Stimulated activated CD4-positive, alpha-beta T cell treated with anti-CD3 and anti-CD28 coated beads, TNF-alpha, amount 100 ng/mL, for 24 hours (primary cell): ENCODE results near the gene MAD1L1.

Experiments
- DNase-seq, 3 experiments: peaks; one replicate each; pipeline ENCODE4 v3.0.0-alpha.2; 2020; ENCODE audit warnings: low read depth in 3 of 3

MAD1L1 gene

DNA sequence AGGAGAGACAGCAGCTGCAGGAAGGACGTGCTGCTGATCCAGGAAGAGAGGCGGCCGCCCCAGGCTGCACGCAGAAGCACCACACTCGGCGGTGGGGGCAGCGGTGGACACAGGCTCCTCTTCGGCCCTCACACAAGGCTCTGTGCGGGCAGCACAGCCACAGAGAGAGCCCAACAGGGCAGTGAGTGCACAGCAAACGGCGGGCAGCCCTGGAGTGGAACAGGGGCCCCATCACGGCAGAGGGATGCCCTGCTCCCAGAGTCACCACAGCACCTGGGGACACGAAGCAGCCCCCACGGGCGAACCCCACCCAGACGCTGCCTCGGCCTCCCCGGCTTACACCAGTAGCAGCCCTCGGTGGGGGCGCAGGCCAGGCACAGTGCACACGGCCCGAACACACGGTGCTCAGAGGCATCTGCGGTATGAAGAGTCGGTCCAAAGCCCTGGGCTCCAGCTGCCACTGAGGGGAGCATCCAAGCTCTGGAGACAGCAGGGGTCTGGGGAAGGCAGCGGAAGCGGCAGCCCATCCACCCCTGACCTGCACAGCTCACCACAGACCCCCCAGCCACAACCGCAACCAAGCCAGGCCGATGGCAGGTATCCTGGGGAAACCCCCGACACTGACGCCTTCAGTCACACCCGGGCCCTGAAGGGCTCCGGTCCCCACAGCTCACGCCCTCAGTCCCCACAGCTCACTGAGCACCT is 26.1 kb upstream of the MAD1L1 start:
- DNase-seq = no peak

DNA sequence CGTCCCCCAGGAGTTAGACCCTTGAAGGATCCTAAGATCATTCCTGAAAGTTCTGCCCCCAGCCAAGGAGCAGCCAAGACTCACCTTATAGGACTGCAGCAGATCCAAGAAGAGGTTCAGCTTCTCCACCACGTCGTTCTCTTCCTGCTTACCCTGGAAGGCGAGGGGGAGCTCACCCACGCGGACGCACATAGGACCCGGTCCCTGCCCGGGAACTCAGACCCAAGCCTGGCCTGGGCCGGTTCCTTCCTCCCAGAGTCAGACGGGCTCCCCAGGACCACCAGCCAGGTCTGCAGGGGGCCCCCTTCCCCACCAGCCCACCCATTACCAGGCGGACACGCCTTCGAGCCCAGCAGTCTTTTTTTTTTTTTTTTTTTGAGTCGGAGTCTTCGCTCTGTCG is 24.9 kb upstream of the MAD1L1 start:
- DNase-seq = no peak

DNA sequence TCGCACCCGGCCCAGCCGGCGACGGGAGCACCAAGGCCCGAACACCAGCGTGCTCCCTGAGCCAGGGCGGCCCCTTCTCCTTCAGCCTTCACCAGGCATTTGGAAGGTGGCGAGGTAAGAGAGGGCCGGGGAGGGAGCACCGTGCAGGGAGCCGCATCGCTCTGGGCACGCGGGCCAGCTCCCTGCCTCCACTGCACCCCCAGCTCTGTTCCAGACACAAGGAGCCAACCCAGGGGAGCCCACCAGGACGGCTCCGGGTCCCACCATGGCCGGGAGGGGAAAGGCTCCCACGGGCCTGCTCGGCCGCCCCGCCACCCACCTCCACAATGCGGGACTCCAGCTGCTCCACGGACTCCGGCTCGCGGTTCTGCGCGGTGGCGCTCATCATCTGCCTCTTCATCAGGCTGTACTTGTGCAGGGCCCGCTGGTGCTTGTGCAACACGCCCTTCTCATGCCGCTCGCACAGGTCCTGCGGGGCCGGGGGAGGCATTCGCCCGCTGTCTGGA is 24.4 kb upstream of the MAD1L1 start:
- no peak for DNase-seq

DNA sequence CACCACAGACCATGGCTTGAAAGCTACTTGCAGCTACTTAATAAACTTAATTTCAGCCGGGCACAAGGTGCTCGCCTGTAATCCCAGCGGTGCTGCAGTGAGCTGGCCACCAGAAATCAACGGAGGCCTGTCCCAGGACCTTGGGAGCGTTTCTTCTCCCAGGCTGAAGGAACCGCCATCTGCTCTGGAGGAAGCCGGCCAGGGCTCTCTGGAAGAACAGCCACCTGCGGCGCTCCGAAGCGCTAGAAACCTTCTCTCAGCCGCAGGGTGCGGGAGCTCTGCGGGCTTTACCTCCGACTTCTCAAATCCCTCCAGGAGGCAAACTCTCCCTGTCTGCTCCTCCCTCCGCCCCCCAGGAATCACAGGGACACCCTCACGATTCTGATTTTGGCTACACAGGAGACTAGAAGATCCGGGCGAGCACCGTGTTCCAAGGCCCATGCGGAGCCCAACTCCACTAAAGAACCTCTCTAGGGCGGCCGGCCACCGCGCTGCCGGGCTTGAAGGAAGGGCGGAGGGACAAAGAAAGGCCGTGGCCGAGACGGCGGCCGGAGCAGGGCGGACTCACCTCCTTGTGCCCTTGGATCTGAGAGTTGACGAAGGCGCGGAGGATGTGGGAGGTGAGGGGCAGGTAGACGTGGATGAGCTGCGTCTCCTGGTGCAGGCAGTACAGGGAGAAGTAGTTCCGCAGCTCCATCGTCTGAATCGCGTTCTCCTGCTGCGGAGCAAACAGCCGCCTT is 23.7 kb upstream of the MAD1L1 start:
- DNase-seq = no peak

DNA sequence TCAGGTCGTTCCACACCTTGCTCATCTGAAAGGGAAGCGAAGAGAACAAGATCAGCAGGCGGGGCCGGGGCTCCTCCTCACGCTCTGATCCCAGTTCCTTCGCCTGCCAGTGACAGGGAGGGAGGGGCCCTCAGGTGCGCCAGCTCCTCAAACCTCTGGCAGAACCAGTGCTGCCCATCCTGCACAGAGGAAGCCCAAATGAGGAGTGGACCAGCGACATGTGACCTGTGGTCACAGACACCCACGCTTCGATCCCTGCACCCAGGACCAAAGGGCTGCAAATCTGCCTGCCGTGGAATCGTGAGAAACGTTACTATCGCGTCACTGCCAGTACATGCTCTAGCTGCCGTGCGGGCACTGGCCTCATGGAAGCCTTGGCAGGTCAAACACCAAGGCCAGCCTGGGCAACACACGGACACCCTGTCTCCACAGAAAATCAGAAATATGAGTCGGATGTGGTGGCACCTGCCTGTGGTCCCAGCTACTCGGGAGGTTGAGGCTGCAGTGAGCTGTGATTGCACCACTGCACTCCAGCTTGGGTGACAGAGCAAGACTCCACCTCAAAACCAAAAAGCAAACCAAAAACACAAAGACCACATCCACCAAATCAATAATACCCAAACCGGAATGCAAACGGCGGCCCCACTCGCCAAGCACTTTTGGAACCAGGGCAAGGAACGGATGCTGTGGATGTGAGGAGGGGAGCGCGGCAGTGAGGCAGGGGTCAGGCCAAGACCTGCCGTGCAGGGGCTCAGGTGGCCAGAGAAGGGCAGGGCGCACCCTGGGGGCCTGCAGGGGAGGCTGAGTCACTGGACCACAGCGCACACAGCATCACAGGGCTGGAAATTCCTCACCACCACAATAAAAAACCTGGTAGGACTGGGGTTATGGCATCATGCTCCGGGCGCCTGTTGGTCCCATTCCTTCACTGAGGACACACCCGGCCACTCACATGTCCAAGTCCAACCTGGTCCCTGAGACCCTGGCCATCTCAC is 22.7 kb upstream of the MAD1L1 start:
- no peak for DNase-seq

DNA sequence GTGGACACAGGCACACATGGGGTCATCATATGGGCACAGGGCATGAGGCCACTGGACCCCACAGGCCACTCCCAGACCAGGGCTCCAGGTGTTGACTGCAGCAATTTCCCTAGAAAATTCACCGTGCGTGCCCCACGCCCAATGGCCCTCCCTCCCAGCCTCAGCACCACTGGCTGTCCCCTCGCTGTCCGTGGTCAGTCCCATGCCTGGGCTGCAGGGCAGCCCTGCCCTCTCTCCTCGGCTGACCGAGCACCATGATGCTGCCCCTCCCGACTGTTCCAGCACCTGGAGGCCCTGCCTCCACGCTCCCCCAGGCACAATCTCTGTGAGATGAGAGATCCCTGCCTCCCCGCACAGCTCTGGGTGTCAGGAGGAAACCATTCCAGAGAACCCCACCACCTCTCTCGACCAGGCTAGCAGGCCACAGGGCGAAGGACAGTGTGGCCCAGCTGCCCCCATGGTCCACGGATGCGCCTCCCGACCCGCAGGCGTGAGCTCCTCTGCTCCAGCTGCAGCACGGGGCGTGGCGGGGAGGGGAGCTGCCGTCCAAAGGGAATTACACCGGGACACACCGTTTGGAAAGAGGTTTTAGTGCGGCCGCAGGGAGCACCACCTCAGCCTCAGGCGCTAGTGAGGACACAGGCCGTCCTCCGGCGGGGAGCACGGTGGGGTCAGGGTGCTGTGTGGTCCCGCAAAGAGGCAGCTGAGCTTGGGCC is 21.8 kb upstream of the MAD1L1 start:
- DNase-seq = no peak

DNA sequence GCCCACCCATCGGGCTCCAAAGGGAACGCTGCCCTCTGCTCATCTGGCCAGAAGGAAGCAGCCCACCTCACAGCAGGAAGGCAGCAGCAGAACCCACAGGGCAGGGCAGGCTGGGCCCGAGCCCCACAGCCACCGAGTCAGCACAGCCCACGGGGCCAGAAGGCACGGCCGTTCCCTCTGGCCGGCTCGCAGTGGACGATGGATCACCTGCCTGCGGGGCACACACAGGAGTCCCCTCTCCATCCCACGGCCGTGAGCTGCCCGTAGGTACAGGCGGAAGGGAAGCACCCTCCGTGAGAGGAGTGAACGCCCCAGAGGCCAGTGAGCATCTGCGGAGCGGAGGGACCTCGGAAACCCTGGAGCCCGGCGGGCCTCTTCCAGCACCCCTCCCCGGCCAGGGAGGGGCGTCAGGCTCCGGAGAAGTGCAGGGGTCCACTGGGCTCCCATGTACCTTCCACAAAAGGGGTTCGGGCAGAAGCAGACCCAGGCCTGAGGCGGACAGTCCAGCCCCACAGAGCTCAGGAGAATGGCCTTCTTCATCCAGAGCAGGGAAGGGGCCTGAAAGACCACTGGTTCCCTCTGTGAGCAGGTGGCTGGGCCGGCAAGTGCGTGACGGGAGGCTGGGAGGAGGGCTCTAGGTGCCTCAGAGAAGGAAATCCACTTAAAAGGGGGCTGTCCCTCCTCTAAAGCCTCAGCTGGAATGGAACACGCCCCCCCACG is 20.9 kb upstream of the MAD1L1 start:
- no peak for DNase-seq

DNA sequence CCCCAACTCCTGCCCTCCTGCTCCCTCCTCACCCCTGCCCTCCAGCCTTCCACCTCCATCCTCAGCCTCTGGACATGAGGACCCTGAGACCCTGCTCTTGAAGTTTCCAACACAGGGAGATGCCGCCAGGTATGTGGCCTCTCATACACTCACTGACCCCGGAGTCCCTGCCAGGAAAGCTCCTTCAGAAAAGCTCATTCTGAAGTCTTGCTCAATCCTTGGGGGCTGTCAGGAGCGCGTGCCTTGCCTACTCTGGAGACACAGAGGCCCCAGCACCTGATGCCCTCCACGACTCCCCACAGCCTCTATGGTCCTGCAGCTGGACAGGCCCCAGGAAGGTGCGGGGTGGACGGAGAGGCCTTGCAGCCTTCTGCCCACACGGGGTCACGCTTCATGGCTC is 20.3 kb upstream of the MAD1L1 start:
- DNase-seq = no peak

DNA sequence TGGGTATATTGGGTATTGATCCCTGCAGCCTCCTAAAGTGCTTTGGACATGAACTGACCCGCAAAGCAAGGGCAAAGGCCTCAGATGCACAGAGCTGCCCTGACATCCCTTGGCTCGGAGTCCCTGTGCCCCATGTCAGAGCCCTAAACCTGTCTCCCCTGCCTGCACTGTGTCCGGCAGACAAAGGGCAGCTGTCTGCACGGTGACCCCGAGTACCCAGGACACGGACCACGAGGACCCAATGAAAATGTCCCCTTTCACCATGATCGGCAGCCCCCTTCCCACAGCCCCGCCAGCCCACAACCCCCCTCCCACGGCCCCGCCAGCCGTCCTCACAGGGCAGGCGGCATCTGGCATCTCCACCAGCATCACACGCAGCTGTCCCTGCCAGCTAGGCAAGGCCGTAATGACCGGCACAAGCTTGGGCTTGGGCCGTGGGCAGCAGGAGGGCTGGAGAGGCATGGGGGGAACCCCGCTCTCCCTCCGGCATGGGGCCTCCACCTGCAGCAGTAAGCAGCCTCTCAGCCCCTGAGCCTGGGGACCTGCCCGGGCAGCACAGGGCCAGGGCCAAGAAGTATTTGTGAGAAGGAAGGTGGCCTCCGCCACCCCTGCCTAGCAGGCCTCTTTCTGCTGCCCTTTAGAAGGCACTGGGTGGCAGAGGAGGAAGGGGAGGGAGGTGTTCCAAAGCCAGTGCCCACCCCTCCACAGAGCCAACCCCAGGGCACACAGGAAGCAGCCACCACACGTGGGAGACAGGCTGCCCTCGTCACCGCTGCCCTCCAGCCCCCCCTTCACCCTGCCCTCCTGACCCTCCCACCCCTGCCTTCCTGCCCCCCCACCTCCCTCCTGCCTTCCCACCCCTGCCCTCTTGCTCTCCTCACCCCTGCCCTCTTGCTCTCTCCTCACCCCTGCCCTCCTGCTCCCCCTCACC is 19.4 kb upstream of the MAD1L1 start:
- DNase-seq = no peak

DNA sequence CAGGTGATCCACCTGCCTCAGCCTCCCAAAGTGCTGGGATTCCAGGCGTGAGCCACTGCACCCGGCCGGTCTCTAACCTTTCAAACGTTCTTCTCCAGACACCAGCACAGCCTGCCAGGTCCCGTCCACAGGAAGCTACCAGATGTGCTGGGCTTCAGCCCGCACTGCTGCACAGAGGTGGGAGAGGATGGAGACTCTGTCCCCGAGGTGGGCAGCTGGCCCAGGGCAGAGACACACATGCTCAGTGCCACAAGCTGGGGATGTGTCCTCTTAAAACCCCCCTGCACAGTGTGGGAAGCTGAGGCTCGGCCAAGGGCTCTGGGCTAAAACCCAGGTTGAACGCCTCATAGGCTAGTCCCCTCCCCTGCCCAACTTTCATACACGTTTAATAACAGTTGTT is 18.6 kb upstream of the MAD1L1 start:
- DNase-seq = no peak

DNA sequence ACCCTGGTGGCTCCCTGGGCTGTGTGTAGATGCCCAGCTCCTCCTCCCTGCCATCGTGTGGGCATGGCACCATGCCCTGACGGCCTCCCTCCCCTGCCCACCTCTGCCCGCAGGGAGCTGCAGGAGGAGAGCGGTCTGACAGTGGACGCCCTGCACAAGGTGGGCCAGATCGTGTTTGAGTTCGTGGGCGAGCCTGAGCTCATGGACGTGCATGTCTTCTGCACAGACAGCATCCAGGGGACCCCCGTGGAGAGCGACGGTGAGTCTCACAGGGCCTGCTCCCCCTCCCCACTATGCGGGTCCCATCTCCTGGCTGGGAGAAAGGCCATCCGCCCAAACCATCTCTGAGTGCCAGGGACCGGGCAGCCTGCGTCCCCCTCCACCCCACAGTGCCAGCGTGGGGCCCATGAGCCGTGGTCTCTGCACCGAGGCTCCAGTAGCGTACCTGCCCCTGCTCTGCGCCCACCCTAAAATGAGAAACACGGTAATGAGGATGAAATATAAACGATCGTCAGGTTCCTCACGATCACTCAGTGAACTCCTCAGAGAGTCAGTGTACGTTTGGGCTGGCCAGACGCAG is 17.1 kb upstream of the MAD1L1 start:
- no peak for DNase-seq

DNA sequence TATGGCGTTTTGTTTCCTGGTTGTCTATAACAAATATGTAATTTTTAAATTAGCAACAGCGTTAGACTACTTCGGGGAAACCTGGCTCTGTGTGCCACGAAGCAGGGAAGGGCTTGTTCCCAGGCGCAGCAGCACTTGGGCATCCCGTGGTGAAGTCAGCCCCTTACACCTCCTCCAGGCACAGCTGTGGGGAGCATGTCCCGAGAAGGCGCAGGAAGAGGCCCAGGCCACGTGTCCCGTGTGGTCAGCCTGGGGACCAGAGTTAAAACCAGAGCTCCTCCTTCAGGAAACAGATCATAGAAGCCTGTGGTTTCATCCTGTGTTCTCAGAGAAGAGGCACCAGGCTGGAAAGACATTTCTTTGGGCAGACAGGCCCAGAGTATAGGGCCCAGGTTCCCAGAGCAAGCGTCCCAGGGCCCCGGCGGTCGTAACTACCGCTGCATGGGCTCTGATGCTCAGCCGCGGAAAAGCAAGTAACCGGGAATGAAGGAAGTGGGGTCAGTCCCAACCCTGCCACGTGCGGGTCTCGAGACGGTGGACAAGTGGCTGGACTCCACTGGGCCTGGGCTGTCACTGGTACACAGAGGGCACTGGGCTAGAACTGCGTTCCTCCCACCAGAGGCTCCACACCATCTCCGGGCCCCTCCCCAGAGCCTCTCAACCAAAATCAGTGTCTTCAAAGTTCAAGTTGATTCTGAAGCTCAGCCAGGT is 16.4 kb upstream of the MAD1L1 start:
- DNase-seq = no peak

DNA sequence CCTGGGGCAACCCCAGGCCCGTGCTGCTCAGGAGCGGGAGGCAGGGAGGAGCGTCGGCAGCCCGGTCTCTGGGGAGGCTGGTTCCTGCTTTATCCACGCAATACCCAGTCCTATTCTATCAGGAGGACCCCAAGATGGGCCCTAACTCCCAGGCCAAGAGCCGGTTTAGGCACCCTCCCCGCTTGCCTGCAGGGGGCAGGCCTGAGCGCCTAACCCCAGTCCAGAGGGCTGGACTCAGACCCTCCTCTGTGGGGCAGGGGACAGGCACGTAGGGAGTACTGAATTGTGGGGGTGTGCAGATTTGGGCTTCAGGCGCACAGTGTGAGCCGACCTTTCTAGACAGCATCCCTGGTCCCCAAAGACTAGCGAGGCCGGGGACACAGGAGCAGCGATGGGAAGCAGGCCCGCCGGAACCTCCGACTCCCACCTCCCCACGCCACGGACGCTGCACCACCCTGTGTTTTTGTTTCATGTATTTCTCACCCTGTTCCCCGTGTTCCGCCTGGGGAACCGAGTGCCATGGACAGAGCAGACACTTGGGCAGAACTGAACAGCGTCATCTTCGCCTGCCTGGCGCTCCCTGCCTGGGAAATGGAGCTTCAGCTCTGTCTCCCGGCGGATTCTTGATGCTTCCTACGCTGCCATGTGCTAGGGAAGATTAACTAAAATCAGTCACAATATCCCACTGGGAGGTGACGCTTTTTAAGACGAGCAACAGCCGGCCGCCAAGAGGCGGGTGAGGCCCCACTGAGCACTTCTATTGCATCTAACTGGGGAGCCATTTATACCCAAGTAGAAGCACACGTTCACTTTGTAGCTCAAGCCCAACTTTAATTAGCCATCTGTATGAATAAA is 14.6 kb upstream of the MAD1L1 start:
- DNase-seq = peak in 1 of 3 experiments; percentile 27

DNA sequence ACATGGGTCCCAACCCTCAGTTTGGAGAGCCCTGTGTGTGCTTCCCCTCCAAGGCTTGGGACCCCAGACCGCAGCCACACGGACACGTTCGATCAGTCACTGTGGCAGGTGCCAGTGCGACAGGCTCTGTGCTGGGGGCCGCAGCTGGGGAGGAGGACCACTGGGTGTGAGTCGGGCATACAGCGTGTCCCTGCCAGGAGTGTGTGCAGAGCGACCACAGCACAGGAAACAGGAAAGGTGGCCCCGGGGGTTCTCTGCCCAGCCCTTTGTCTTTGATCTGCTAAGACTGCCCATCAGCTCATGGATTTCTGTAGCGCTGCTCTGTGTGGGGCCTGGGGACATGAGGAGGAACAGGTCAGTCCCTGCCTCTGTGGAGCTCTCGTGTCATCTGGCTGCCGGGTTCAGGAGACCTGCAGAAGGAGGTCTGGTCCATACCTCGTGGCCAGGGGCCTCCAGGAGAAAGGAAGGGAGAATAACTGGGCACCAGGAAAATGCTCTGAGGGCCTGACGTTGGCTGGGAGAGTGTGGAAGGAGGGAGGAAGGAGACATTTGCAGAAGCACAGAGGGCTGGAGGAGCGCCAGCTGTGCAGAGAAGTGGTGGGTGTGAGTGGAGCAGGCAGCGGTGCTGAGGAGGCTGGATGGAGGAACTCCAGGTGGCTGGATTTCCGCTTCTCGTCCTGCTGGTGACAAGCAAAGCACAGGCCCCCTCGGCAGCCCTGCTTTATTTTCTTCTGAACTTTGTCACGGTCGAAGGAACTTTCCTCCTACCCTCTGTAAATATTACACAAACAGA is 13.3 kb upstream of the MAD1L1 start:
- DNase-seq = no peak

DNA sequence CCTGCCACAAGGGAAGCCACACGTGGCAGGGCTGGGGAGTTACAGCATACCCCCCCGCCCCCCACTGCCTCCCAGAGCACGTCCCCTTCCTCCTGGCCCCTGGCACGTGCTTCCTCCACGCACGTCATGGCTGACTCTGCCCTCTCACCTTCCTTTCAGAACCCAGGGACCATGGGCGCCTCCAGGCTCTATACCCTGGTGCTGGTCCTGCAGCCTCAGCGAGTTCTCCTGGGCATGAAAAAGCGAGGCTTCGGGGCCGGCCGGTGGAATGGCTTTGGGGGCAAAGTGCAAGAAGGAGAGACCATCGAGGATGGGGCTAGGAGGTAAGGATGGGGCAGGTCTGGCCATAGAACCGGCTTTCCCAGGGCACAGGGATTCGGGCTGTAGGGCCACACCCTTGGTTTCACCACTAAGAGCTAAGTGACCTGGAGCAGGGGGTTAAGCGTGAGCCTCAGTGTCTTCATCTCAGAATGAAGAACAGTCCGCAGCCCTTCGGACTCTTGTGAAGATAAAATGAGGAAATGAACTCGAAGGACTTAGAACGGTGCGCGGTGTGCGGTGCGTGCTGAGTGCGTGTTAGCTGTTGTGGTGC is 11.8 kb upstream of the MAD1L1 start:
- DNase-seq = no peak

DNA sequence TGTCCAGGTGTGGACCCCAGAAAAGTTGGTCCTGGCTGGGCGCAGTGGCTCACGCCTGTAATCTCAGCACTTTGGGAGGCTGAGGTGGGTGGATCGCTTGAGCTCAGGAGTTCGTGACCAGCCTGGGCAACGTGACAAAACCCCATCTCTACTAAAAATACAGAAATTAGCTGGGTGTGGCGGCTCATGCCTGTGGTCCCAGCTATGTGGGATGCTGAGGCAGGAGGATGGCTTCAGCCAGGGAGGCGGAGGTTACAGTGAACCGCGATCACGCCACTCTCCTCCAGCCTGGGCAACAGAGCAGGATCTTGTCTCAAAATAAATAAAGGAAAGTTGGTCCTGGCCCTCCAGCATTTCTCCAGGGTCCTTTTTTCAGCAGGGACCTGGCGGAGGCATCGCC is 10.7 kb upstream of the MAD1L1 start:
- DNase-seq = no peak
